ENCODE results near the gene MLXIP. TPM values are rescaled to one million over a fixed set of nuclear protein-coding genes. Genes with fewer than 3 reads are reported as not detected.

Gene MLXIP
- total RNA-seq, 1 donor from 2014 or later = 63.3 TPM

DNA sequence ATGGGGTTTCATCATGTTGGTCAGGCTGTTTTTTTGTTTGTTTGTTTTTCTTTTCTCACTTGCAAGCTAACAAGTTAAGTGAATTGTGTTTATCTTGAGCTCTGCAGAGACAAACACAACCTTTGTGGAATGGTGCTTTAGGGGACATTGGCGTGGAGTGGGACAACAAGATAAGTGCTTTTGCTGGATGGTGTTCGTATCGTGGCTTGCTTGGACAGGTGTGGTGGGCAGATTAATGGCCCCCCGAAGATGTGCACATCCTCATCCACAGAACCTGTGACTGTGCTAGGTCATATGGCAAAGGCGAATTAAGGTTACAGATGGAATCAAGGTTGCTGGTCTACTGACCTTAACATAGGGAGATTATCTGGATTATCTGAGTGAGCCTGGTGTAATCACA is 7.0 kb downstream of the MLXIP start:
- no peak for DNase-seq (ENCODE audit: low spot score)
- TF ChIP-seq, protein P1, sequence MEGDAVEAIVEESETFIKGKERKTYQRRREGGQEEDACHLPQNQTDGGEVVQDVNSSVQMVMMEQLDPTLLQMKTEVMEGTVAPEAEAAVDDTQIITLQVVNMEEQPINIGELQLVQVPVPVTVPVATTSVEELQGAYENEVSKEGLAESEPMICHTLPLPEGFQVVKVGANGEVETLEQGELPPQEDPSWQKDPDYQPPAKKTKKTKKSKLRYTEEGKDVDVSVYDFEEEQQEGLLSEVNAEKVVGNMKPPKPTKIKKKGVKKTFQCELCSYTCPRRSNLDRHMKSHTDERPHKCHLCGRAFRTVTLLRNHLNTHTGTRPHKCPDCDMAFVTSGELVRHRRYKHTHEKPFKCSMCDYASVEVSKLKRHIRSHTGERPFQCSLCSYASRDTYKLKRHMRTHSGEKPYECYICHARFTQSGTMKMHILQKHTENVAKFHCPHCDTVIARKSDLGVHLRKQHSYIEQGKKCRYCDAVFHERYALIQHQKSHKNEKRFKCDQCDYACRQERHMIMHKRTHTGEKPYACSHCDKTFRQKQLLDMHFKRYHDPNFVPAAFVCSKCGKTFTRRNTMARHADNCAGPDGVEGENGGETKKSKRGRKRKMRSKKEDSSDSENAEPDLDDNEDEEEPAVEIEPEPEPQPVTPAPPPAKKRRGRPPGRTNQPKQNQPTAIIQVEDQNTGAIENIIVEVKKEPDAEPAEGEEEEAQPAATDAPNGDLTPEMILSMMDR (IDR thresholded peaks at IDR 0.05; ENCODE audit: unreplicated experiment) = no peak
- H3K27ac Mint-ChIP-seq (ENCODE audit: unreplicated experiment) = no peak overlapping the region
- peak overlapping the region; percentile 48 for H3K4me3 Mint-ChIP-seq (ENCODE audit: unreplicated experiment)
- H3K4me1 Mint-ChIP-seq (ENCODE audit: unreplicated experiment) = peaks cover 58% of the 10 kb centered on the region
- H3K27me3 Mint-ChIP-seq (ENCODE audit: unreplicated experiment) = peaks cover 15% of the 10 kb centered on the region
- no peaks in the 10 kb centered on the region for H3K9me3 Mint-ChIP-seq (ENCODE audit: unreplicated experiment)
- H3K36me3 Mint-ChIP-seq (ENCODE audit: low read depth, unreplicated experiment) = peaks cover 31% of the 10 kb centered on the region

DNA sequence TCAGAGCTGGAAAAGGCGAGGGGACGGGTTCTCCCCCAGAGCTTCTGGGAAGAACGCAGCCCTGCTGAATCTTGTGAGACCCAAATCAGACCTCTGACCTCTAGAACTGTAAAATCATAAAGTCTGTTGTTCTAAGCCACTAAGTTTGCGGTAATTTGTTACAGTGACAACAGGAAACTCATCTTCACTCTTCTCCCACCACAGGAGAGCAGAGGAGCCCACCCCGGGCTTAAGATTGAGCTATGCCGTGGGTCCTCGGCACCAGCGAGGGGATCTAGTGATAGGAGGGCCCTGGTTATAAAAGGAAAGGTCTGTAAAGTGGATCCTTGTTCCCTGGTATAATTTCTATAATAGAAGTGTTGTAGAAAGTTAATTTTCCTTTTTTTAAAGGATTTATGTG is 7.6 kb downstream of the MLXIP start:
- no peak for DNase-seq (ENCODE audit: low spot score)
- peaks cover 31% of the 10 kb centered on the region for H3K36me3 Mint-ChIP-seq (ENCODE audit: low read depth, unreplicated experiment)
- no peaks in the 10 kb centered on the region for H3K9me3 Mint-ChIP-seq (ENCODE audit: unreplicated experiment)
- peaks cover 60% of the 10 kb centered on the region for H3K4me1 Mint-ChIP-seq (ENCODE audit: unreplicated experiment)
- peaks cover 15% of the 10 kb centered on the region for H3K27me3 Mint-ChIP-seq (ENCODE audit: unreplicated experiment)
- H3K27ac Mint-ChIP-seq (ENCODE audit: unreplicated experiment) = no peak overlapping the region
- TF ChIP-seq, protein P1 (IDR thresholded peaks at IDR 0.05; ENCODE audit: unreplicated experiment) = no peak
- H3K4me3 Mint-ChIP-seq (ENCODE audit: unreplicated experiment) = no peak overlapping the region

DNA sequence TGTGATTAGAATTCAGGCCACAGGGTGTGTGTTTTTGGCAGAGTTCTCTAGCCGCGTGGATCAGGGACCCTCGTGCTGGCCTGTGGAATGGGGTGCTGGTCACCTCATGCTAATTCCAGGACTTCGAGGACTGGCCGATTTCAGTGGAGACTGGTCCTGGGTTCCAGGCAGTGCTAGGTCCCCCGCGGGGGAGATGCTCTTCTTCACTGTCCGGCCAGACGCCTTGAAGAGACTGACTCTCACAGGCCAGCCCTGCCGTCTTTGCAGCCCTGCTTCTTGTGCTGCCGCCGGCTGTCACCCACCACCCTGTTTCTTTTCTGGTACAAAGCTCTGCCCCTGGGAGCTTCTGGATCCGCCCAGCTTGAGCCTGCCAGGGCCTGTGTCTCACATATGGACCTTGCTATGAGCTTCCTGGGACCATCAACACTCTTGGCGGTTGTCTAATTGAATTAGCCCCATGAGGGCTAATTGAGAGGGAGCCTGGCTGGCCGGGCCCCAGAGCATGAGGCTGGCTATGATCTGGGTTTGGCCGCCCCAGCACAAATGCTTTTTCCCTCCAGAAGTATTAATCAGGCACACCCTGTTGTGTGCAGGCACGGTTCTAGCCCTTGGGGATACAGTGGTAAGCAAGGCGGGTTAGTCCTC is 8.2 kb downstream of the MLXIP start:
- Mint-ChIP-seq H3K27ac (ENCODE audit: unreplicated experiment) (no peak overlapping the region), H3K4me3 (ENCODE audit: unreplicated experiment) (no peak overlapping the region), H3K36me3 (ENCODE audit: low read depth, unreplicated experiment) (peaks cover 31% of the 10 kb centered on the region), H3K9me3 (ENCODE audit: unreplicated experiment) (no peaks in the 10 kb centered on the region), H3K27me3 (ENCODE audit: unreplicated experiment) (peaks cover 16% of the 10 kb centered on the region), H3K4me1 (ENCODE audit: unreplicated experiment) (peaks cover 60% of the 10 kb centered on the region)
- TF ChIP-seq, protein P1 (IDR thresholded peaks at IDR 0.05; ENCODE audit: unreplicated experiment) = no peak
- no peak for DNase-seq (ENCODE audit: low spot score)

DNA sequence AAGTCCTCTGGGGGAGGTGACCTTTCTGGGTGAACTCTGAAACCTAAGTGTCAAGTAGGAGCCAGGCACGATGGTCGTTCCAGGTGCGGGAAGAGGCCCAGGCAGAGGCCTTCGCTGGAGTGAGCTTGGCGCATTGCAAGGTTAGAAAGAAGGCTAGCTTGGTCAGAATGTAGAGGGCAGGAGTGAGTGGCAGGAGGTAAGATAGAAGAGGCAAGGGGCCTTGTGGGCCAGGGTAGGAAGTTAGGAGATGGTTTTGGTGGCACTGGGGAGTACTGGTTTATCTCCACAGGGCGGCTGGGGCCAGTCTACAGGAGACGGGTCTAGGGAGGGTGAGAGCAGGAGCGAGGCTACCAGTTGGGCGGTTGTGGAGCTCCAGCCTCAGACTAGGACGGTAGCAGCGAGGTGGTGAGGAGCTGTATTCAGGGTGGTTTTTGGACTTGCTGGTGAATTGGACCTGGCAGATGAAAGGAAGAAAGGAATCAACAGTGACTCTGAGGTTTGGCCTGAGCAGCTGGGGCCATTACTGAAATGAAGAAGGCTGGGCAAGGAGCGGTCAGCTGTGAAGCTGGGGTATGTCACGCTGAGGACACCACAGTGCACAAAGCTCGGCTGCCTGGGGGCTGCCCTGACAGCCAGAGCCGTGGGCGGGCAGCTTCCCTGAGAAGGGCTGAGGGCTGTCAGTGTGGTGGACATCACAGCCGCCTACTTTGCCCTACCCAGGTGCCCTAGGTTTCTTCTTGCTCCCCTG is 9.0 kb downstream of the MLXIP start:
- no peak for DNase-seq (ENCODE audit: low spot score)
- TF ChIP-seq, protein P1 (IDR thresholded peaks at IDR 0.05; ENCODE audit: unreplicated experiment) = no peak
- no peak overlapping the region for H3K27ac Mint-ChIP-seq (ENCODE audit: unreplicated experiment)
- peaks cover 52% of the 10 kb centered on the region for H3K4me1 Mint-ChIP-seq (ENCODE audit: unreplicated experiment)
- peak overlapping the region; percentile 2 for H3K4me3 Mint-ChIP-seq (ENCODE audit: unreplicated experiment)
- H3K27me3 Mint-ChIP-seq (ENCODE audit: unreplicated experiment) = peaks cover 15% of the 10 kb centered on the region
- peaks cover 31% of the 10 kb centered on the region for H3K36me3 Mint-ChIP-seq (ENCODE audit: low read depth, unreplicated experiment)
- no peaks in the 10 kb centered on the region for H3K9me3 Mint-ChIP-seq (ENCODE audit: unreplicated experiment)
